Kidney epithelial cell (primary cell): ENCODE results near the gene GOLGA6A. TPM values are rescaled to one million over a fixed set of nuclear protein-coding genes. Genes with fewer than 3 reads are reported as not detected.

Experiments used
- DNase-seq: peaks from one replicate; pipeline ENCODE4 v3.0.0-alpha.2; 2010; ENCODE audit warnings: low read depth
- H3K27me3 ChIP-seq: 2 replicates; pipeline ENCODE4 v1.6.0; 2011; ENCODE audit warnings: low read length; ENCODE audit not compliant: control insufficient read depth, insufficient read depth
- H3K36me3 ChIP-seq: 2 replicates; pipeline ENCODE4 v1.5.1; 2011; ENCODE audit warnings: low read length; ENCODE audit not compliant: control insufficient read depth, insufficient read depth
- H3K4me3 ChIP-seq: 2 replicates; pipeline ENCODE4 v1.5.1; 2011; ENCODE audit warnings: low read depth, mild to moderate bottlenecking, control low read depth, low read length
- CTCF ChIP-seq: IDR thresholded peaks from 2 replicates; pipeline ENCODE4 v1.5.1; 2011; ENCODE audit warnings: mild to moderate bottlenecking, moderate library complexity, low read length, control low read depth, inconsistent platforms; ENCODE audit not compliant: insufficient read depth, poor library complexity, severe bottlenecking
- total RNA-seq: library from RNA; depleted of rRNA; stranded (reverse); fragments of >200 nt; gene quantifications from 2 replicates; pipeline ENCODE4 v1.2.3, GENCODE V29; 2015

Gene GOLGA6A
- total RNA-seq, 1 donor from 2014 or later = not detected

- Histone ChIP-seq H3K36me3 (peaks cover 2% of the 10 kb centered on the region), H3K27me3 (no peaks in the 10 kb centered on the region), H3K4me3 (no peak overlapping the region)
- no peak for DNase-seq
- TF ChIP-seq CTCF = no peak
Observed at GRCh38 chr15:74038707-74039655, 43.4 kb downstream of the GOLGA6A start.

- DNase-seq = no peak
- TF ChIP-seq CTCF = no peak
- Histone ChIP-seq H3K27me3 (no peaks in the 10 kb centered on the region), H3K36me3 (peaks cover 6% of the 10 kb centered on the region), H3K4me3 (no peak overlapping the region)
Observed at GRCh38 chr15:74037171-74038117, 44.9 kb downstream of the GOLGA6A start.

- TF ChIP-seq CTCF = peak; percentile 63
- Histone ChIP-seq H3K36me3 (peaks cover 6% of the 10 kb centered on the region), H3K4me3 (no peak overlapping the region), H3K27me3 (no peaks in the 10 kb centered on the region)
- DNase-seq = peak; percentile 23
Observed at GRCh38 chr15:74036271-74037170, 45.8 kb downstream of the GOLGA6A start.

- Histone ChIP-seq H3K4me3 (no peak overlapping the region), H3K27me3 (no peaks in the 10 kb centered on the region), H3K36me3 (peaks cover 6% of the 10 kb centered on the region)
- no peak for TF ChIP-seq CTCF
- no peak for DNase-seq
Observed at GRCh38 chr15:74035121-74036017, 47.0 kb downstream of the GOLGA6A start.
